Coronary artery (tissue), 2 donors: Measurements from ENCODE around the gene FAM219A.

Source experiments
- DNase-seq: peaks from one replicate; pipeline ENCODE4 v3.0.0-alpha.2; 2017; ENCODE audit warnings: low spot score
- H3K27ac ChIP-seq, 2 donors: fragments of 200-600 bp; sonication (generic); one replicate each; pipeline ENCODE4 v1.5.1; 2016 to 2019
- H3K4me3 ChIP-seq: fragments of 200-600 bp; sonication (generic); 2 replicates; pipeline ENCODE4 v1.5.1; 2016; ENCODE audit warnings: mild to moderate bottlenecking, moderate library complexity
- TF ChIP-seq, protein P1 (sequence below): fragments of 200-600 bp; sonication (generic); IDR thresholded peaks from one replicate; pipeline ENCODE4 v1.5.1; 2019; ENCODE audit warnings: antibody characterized with exemption

The FAM219A gene

GRCh38 chr9:34496149-34496712 lies 37.9 kb upstream of the FAM219A start:
- DNase-seq = no peak
- Histone ChIP-seq H3K27ac (no peak overlapping the region), H3K4me3 (no peak overlapping the region)
- TF ChIP-seq, protein P1, sequence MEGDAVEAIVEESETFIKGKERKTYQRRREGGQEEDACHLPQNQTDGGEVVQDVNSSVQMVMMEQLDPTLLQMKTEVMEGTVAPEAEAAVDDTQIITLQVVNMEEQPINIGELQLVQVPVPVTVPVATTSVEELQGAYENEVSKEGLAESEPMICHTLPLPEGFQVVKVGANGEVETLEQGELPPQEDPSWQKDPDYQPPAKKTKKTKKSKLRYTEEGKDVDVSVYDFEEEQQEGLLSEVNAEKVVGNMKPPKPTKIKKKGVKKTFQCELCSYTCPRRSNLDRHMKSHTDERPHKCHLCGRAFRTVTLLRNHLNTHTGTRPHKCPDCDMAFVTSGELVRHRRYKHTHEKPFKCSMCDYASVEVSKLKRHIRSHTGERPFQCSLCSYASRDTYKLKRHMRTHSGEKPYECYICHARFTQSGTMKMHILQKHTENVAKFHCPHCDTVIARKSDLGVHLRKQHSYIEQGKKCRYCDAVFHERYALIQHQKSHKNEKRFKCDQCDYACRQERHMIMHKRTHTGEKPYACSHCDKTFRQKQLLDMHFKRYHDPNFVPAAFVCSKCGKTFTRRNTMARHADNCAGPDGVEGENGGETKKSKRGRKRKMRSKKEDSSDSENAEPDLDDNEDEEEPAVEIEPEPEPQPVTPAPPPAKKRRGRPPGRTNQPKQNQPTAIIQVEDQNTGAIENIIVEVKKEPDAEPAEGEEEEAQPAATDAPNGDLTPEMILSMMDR = no peak

GRCh38 chr9:34493972-34494535 lies 35.7 kb upstream of the FAM219A start:
- TF ChIP-seq, protein P1 = no peak
- DNase-seq = no peak
- no peak overlapping the region for H3K27ac ChIP-seq
- no peak overlapping the region for H3K4me3 ChIP-seq

DNA sequence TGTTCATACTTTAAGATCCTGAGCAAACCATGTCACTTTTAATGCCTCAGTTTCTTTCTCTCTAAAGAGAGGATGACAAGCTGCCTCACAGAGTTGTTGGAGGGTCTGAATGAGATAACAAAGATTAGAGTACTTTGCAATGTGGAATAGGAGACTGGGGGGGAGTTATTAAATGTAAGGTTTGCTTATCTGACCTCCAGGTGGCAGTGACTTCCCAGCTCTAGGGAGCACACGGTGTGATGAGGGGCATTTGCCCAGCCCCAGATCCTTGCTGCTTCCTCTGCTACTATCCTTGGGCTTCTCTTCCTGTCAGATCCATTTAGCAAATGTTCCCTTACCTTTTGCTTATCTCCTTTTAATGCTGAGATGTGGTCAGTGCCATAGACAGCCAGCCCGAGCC lies 33.7 kb upstream of the FAM219A start:
- no peak overlapping the region for H3K27ac ChIP-seq
- DNase-seq = no peak
- TF ChIP-seq, protein P1 = no peak
- H3K4me3 ChIP-seq = no peak overlapping the region

GRCh38 chr9:34491596-34491995 lies 33.2 kb upstream of the FAM219A start:
- no peak for DNase-seq
- TF ChIP-seq, protein P1 = no peak
- Histone ChIP-seq H3K27ac (no peak overlapping the region), H3K4me3 (no peak overlapping the region)

GRCh38 chr9:34490760-34491159 lies 32.4 kb upstream of the FAM219A start:
- TF ChIP-seq, protein P1 = no peak

DNA sequence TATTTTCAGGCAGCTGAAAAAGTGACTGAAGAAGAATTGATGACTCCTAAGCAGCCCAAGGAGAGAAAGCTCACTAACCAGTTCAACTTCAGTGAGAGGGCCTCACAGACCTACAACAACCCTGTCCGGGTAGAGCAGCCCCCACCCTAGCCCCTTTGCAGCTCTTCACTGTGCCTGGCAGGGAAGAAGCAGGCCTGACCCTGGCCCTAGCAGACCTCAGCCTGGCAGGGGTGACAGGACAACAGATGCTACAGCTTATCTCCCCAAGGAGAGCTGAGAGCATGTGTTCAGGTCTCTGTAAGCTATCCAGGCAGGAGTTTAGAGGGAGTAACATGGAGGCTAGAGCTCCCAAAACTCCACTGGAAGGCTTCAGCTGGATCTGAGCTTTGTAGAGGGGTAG lies 32.0 kb upstream of the FAM219A start:
- Histone ChIP-seq H3K27ac (no peak overlapping the region), H3K4me3 (no peak overlapping the region)
- no peak for DNase-seq
- TF ChIP-seq, protein P1 = no peak

More at GRCh38 chr9:34490760-34491159, 32.4 kb upstream of the FAM219A start:
- DNase-seq = no peak
- Histone ChIP-seq H3K27ac (no peak overlapping the region), H3K4me3 (no peak overlapping the region)

DNA sequence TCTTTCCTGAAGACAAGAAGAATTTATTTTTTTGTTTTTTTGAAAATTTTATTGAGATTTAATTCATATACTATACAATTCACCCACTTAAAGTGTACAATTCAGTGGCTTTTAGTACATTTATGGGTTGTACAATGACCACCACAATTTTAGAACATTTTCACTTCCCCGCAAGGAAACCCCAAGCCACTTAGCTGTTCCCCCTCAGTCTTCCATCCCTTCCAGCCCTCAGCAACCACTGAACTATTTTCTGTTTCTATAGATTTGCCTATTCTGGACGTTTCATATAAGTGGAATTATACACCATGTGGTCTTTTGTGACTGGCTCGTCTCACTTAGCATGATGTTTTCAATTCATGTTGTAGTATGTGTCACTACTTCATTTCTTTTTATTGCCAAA lies 28.2 kb upstream of the FAM219A start:
- no peak overlapping the region for H3K4me3 ChIP-seq
- no peak for DNase-seq
- H3K27ac ChIP-seq = no peak overlapping the region
- TF ChIP-seq, protein P1 = no peak
